Left lobe of liver (tissue), 2 donors: ENCODE measurements around the gene ILKAP. TPM values are rescaled to one million over a fixed set of nuclear protein-coding genes. Genes with fewer than 3 reads are reported as not detected.
"Not testable (repeated sequence)": the region's sequence is repeated elsewhere in the genome, so short reads cannot be mapped to it uniquely, and the experiment has no call there.

ENCODE experiments used
- ATAC-seq: fragments of 200-7000 bp; cut with Tn5 transposase; one replicate; pipeline ENCODE4 v1.9.1; 2020; ENCODE audit warnings: mild to moderate bottlenecking, moderate library complexity
- DNase-seq: peaks from one replicate; pipeline ENCODE4 v3.0.0-alpha.2; 2020; ENCODE audit warnings: low spot score
- total RNA-seq: library from RNA; stranded (reverse); gene quantifications from one replicate; pipeline ENCODE4 v1.2.1, GENCODE V29; 2021
- donor health status: DM: no; HTN: no; CAD: no; lungs with moderate emphysema.
- donor health status: DM: no; HTN: yes; CAD: no.

ILKAP gene
- total RNA-seq, 1 donor from 2014 or later, result 20.1 TPM

- peak; percentile 23 for ATAC-seq
- no peak for DNase-seq
Measured at GRCh38 chr2:238203973-238204683, 633 bp upstream of the ILKAP start.

DNA sequence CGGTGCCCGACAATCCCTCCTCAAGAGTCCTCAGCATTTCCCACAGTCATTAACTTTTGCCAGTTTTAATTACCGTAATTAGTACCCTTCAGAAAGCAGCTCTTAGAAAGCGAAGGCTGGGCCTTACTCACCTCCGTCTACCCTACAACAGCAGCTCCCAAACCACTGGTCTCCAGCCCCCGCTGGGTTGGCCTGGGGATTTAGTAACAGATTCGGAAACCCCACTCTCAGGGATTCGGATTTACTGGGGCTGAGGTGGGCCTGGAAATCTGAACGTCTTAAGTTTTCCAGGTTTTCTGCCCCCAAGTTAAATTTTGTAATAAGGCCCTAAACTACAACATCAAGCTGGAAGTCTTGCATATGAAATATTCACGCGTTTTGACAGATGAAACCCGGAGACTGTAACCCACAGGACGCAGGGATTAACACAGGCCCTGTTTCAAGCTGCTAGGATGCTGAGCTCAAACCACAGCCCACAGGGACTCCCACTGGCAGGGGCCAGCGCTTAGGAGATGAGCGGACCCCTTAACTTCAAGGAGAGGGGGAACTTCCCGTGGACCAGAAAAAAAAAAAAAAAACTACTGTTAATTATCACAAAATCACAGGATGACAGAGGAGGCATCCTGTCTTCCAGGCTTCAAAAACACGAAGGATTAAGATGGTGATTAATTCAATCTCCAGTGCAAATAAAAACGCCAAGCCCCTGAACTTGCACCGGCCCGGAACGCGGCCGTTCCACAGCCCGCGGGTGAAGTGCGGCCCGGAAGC lies 985 bp downstream of the ILKAP start:
- ATAC-seq (no peak), DNase-seq (no peak)

DNA sequence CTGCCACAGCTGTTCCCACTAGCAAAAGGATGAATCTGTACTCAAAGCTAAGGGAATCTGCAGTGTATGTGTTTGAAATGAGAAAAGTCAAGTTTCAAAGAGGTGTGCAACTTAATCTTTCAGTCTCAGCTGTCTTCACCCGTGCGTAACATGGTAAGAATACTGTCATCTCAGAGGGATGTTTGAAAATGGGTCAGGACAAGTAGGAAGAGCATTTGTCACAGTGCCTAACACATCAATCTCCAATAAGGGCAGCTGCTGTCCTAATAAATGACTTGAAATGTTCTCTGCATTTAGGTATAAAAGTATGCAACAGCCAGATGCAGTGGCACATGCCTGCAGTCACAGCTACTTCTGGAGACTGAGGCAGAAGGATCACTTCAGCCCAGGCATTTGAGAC lies 13.1 kb downstream of the ILKAP start:
- DNase-seq, result no peak
- no peak for ATAC-seq

GRCh38 chr2:238187618-238188548 lies 15.6 kb downstream of the ILKAP start:
- DNase-seq, result no peak
- ATAC-seq, result no peak

DNA sequence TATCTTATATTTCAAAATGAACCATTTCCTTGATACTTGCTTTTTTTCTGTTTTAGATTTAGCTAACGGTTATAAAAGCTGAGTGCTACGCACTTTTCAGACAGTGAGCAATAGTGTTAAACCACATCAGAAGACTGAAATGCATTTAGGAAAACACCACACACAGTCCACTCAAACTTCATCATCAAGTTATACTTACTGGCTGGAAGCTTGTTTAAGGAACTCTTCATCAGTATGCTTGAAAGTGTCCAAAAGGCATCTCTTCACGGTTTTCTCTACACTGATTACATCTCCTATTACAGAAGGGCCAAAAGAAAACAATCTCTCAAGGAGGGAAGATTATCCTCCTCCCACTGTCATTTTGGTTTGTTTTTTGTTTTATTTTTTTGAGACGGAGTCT lies 19.7 kb downstream of the ILKAP start:
- no peak for ATAC-seq
- DNase-seq, result no peak

GRCh38 chr2:238182362-238182761 lies 21.1 kb downstream of the ILKAP start:
- ATAC-seq, result no peak

GRCh38 chr2:238180554-238180953 lies 22.9 kb downstream of the ILKAP start:
- no peak for ATAC-seq

More at GRCh38 chr2:238182362-238182761, 21.1 kb downstream of the ILKAP start:
- DNase-seq, result no peak

DNA sequence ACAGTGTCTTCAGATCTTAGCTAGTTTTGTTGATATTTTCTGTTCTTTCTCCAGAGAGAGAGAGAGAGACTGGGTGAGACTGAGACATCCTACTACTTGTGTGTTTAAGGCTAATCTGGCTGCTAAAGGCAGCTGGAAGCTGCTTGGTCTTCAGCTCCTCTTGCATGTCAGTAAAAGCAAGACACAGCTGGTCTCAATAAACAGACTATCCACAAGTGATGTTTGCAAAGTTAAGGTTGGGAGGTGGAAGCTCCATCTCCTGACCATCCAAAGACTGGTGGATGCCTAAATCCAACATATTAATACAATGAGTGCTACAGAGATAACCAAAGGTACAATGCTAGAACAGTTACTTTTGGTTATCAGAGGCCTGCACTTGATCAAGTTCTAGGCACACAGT lies 26.9 kb downstream of the ILKAP start:
- no peak for ATAC-seq
- no peak for DNase-seq

More at GRCh38 chr2:238180554-238180953, 22.9 kb downstream of the ILKAP start:
- no peak for DNase-seq

- DNase-seq (no peak), ATAC-seq (no peak)
Measured at GRCh38 chr2:238174701-238175100, 28.8 kb downstream of the ILKAP start.

DNA sequence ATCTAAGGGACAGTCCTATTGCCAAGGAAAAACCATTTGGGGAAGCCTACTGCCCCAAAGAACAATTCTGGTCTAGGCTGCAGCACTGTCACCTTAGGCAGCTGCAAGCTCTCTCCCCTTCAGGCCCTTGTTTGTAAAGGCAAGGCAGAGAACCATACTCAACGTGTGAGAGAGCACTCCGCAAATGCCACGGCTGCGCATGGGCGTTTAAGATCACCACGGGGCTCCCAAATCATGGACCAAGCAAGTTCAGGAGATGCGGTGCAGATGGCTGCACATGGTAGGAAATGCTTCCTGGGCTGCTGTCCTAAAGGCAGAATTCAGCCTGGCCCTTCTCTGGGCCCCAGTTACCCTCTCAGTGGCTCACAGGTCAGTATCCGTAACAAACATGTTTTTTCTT lies 29.2 kb downstream of the ILKAP start:
- DNase-seq (no peak), ATAC-seq (no peak)

DNA sequence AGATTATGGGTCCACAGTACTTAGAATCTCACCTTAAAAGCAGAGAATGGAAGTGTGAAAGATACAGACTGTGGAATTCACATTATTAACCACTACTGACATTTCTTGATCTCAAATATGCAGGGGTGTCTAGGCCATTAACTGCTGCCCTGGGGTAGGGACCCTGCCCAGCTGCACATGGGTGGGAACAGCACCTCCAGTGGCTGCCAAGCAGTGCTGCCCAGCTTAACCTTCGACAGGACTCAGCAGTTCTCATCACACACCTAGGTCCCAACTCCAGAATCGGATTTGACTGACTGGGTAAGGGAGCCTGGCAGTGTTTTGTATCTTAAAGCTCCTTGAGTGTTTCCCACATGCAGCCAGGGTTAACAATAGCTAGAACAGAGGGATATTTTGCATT lies 29.8 kb downstream of the ILKAP start:
- ATAC-seq, result no peak
- no peak for DNase-seq

- DNase-seq (no peak), ATAC-seq (no peak)
Measured at GRCh38 chr2:238172439-238172838, 31.1 kb downstream of the ILKAP start.

GRCh38 chr2:238171575-238172187 lies 31.8 kb downstream of the ILKAP start:
- ATAC-seq (no peak), DNase-seq (no peak)

DNA sequence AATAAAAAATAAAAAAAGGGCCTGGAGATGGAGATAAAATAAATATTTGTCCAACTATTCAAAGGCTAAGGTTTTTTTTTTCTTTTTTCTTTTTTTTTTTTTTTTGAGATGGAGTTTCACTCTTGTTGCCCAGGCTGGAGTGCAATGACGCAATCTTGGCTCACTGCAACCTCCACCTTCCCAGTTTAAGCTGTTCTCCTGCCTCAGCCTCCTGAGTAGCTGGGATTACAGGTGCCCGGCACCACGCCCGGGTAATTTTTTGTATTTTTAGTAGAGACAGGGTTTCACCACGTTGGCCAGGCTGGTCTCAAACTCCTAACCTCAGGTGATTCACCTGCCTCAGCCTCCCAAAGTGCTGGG lies 32.4 kb downstream of the ILKAP start:
- DNase-seq, ATAC-seq: not testable (repeated sequence)

DNA sequence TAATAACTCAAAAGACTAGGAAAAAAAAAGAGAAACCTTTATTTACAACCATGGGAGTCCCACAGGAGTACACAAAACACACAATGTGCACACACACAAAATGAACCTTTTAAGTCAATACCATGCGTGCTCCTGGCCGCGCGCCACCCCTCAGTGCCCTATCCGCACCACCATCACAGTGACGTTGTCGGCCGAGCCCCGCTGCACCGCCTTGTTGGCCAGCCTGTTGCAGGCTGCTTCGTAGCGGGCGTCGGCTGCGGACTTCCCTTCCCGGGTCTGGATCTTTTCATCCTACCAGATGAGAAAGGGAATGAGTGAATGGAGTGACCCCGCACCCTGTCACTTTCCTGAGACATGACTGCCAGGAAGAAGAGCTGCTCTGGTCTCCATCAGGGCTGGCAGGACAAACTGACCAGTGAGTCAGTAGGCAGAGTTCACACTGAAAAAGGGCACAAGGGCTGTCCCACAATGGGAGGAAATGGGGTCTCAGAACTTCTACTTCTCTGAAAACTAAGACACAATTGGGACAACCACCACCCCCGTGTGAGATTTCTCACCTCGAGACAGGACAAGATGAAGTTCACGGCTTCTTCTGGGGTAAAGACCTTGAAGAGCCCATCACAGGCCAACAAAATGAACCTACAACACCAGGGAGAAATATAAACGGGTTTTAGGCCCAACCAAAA lies 33.0 kb downstream of the ILKAP start:
- DNase-seq (no peak), ATAC-seq (no peak)

GRCh38 chr2:238169708-238170251 lies 33.7 kb downstream of the ILKAP start:
- DNase-seq (no peak), ATAC-seq (peak; percentile 67)

DNA sequence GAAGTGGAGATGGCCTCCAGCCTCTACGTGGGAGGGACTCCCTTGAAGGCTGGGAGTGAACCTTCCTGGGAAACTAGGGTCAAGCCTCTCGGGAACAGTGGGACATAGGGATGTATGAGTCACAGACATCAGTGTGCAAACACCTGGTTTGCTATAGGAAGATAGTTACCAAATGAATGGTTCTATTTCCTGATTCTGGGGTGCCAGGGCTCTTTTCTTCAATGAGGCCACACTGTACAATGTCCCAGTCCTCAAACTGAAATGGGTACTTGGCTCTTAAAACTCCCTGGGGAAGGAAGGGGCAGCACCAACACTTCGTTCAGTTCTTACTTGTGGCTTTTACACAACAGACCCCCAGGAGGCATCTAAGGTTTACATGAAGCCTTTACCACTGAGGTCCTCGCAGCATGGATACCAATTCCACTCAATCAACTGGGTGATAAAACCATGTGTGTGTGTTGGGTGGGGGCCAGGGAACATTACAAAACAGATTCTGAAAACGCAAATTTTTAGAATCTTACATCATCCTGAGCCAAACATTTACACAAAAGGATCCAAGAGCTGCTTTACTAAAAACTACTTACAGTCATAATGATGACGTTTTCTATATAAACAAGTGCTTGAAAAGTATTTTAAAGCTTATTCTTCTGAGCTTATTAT lies 34.3 kb downstream of the ILKAP start:
- no peak for DNase-seq
- ATAC-seq, result peak; percentile 42

- no peak for DNase-seq
- no peak for ATAC-seq
Measured at GRCh38 chr2:238168196-238169047, 35.1 kb downstream of the ILKAP start.

DNA sequence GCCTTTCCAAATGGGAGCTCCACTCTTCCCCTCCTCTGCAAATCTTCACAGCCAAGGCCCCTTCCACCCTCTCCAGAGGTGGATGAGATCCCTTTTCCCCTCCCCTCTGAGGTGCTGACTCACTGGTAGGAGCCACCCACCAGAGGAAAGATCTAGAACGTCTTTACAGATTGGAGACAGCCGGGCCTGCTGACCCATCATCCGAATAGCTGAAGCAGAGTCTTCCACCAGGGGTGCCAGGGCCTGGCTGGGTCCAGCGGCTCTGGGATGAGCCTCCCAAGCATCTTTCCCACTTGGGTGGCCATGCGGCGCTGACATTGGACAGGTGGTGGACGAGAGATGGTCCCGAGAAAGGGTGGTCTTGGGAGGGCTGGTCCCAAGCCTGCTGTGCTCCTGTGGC lies 35.7 kb downstream of the ILKAP start:
- DNase-seq (no peak), ATAC-seq (no peak)
